Measurements from ENCODE around the gene FAR2.
A peak's percentile ranks its signal among the peaks of the same experiment; 100 is the strongest.

Gene FAR2

DNA sequence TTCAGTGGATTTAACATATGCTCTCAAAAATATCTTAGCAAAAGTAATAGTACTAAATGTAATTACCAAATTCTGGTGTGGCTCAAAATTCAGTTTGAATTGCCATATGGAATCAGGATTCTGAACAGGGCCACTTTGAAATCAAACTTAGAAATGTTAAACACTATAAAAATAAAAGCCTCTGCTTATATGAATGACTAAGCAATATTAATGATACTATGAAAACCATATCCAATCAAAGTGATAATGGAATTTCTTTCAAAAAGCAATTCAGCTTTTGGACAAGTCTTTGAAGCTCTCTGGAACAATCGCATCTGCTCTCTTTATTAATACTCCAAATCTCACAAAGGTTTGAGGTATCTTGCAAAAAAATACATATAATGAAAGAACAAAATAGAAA, 180.3 kb downstream of the FAR2 start:
- Histone ChIP-seq H3K27me3 (ENCODE audit: insufficient read depth, low read length) (no peaks in the 10 kb centered on the region), H3K4me3 (ENCODE audit: low read length) (no peak overlapping the region), H3K9me3 (ENCODE audit: low read length) (no peaks in the 10 kb centered on the region), H3K4me1 (ENCODE audit: insufficient read depth, low read length) (no peaks in the 10 kb centered on the region), H3K36me3 (ENCODE audit: insufficient read depth, low read length) (no peaks in the 10 kb centered on the region), H2AFZ (ENCODE audit: low read depth, low read length) (no peak overlapping the region)

DNA sequence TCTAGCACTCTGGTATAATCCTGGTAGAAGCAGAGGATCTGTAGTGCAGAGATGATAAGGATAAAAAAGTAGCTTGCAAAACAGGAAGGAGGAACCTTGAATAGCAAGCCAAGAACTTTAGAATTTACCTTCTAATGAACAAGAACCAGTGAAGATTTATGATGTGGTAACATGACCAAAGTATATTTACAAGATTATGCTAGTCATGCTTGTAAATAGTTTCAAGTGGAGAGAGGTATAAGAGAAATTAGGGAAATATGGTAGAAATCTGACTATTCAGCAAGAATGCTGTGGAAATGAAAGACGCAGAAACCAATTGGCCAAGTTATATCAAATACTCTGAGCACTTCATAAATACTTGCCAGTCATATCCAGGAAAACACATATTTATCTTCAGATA, 184.1 kb downstream of the FAR2 start:
- no peaks in the 10 kb centered on the region for H3K27me3 ChIP-seq (ENCODE audit: insufficient read depth, low read length)
- no peak overlapping the region for H3K4me3 ChIP-seq (ENCODE audit: low read length)
- no peak overlapping the region for H2AFZ ChIP-seq (ENCODE audit: low read depth, low read length)
- H3K9me3 ChIP-seq (ENCODE audit: low read length), result no peaks in the 10 kb centered on the region
- H3K4me1 ChIP-seq (ENCODE audit: insufficient read depth, low read length), result no peaks in the 10 kb centered on the region
- peaks cover 3% of the 10 kb centered on the region for H3K36me3 ChIP-seq (ENCODE audit: insufficient read depth, low read length)

DNA sequence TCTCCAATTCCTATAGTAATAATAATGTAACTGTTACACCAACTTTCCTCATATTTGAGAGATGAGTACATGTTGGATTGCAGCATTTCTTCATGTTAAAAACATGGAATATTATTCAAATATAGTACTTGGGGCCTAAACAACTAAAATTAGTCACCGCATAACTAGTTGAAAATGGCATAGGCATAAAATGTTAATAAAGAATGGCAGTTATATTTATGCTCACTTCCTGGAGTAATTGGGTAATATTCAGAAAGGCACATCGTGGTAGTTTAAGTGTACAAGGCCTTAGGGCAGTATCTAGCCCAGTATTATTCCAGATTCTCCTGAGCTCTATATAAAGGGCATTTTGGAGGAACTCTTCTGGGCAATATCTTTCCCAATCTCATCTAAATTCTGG, 185.9 kb downstream of the FAR2 start:
- H3K4me3 ChIP-seq (ENCODE audit: low read length), result no peak overlapping the region
- H3K27me3 ChIP-seq (ENCODE audit: insufficient read depth, low read length), result no peaks in the 10 kb centered on the region
- no peaks in the 10 kb centered on the region for H3K9me3 ChIP-seq (ENCODE audit: low read length)
- H3K4me1 ChIP-seq (ENCODE audit: insufficient read depth, low read length), result no peaks in the 10 kb centered on the region
- H3K36me3 ChIP-seq (ENCODE audit: insufficient read depth, low read length), result peaks cover 10% of the 10 kb centered on the region
- H2AFZ ChIP-seq (ENCODE audit: low read depth, low read length), result no peak overlapping the region

DNA sequence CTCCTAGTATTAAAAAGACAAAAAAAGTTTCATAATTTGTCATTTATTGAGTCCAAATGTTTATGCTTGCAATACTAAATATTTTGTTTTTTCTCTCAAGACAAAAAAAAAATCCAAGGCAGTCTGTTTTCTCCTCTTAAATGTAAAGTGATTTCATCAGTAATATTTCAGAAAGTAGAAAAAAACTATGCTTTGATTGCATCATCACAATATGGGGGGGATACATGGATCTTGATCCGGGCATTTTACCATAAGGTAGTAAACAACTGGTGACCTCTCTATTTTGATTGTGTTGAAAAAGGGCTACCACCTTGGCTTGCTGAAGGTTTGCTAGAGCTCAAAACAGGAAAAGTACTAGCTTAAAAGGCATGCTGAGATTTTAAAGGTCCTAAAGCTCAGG, 188.2 kb downstream of the FAR2 start:
- no peak overlapping the region for H2AFZ ChIP-seq (ENCODE audit: low read depth, low read length)

DNA sequence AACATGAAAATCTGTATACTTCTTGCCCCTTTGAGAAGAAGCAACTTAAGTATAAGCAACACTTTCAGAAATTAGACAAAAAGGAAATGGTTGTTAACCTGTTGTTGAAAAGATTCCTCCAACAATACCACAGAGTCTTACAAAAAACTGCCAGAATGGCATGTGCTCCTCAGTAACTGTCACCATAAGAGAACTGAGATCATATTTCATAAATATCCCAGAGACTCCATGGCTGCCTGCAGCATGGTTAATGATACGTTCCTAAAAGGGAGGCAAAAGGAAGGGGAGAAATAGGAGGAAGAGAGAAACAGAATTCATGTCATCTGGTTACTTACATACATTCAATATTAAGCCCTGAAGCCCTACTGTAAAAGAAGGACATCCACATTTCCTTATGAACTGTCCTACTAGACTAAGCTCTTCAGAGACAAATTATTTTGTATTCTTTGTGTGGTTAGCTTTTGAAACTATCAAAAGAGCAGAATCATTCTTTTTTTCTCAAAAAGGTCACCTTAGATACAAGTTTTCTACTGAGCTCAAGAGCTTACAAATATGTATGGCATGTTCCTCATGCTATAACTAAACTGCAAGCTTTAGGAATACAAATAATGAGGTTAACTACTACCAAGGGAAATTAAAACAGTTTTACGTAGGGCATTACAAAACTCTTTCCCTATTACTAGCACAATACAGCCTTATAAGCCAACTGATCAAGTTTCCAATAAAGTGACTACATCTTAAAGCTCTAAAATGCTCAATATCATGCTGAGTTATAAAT, 194.1 kb downstream of the FAR2 start:
- Histone ChIP-seq H3K4me1 (ENCODE audit: insufficient read depth, low read length) (no peaks in the 10 kb centered on the region), H3K27me3 (ENCODE audit: insufficient read depth, low read length) (no peaks in the 10 kb centered on the region), H3K4me3 (ENCODE audit: low read length) (no peak overlapping the region), H3K36me3 (ENCODE audit: insufficient read depth, low read length) (peaks cover 50% of the 10 kb centered on the region), H2AFZ (ENCODE audit: low read depth, low read length) (no peak overlapping the region), H3K9me3 (ENCODE audit: low read length) (no peaks in the 10 kb centered on the region)

More for the DNA sequence above, 188.2 kb downstream of the FAR2 start:
- Histone ChIP-seq H3K36me3 (ENCODE audit: insufficient read depth, low read length) (peaks cover 21% of the 10 kb centered on the region), H3K4me1 (ENCODE audit: insufficient read depth, low read length) (no peaks in the 10 kb centered on the region), H3K9me3 (ENCODE audit: low read length) (no peaks in the 10 kb centered on the region), H3K4me3 (ENCODE audit: low read length) (no peak overlapping the region), H3K27me3 (ENCODE audit: insufficient read depth, low read length) (no peaks in the 10 kb centered on the region)

DNA sequence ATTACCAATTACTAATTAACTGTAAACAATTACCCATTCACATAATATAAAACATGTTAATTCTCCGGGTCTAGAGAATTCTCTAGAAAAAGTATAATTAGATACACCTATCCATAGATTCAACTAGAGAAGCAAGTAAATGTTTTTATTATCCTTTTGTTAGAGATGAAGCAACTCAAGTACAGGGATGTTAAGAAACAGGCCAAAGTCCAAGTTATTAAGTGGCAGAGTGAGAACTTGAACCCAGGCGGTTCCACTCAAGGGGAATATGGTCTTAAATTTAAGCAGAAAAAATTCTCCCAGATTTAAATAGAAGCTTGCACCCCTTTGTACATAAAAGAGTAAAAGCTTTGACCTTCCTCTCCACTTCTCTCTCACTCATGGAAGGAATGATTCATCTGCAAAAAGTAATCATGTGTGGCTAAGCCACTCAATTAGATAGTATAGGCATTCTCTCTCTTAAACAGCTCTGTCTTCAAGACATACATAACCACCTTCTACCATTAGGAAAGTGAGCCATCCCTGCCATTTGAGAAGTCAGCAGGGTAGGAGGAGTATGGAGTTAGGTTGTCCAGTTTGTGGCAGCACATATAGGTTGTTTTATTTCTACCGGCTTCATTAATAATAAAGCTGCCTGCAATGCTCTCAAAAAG, 197.8 kb downstream of the FAR2 start:
- Histone ChIP-seq H3K4me3 (ENCODE audit: low read length) (no peak overlapping the region), H3K4me1 (ENCODE audit: insufficient read depth, low read length) (no peaks in the 10 kb centered on the region), H3K36me3 (ENCODE audit: insufficient read depth, low read length) (peaks cover 47% of the 10 kb centered on the region), H2AFZ (ENCODE audit: low read depth, low read length) (no peak overlapping the region), H3K27me3 (ENCODE audit: insufficient read depth, low read length) (no peaks in the 10 kb centered on the region), H3K9me3 (ENCODE audit: low read length) (no peaks in the 10 kb centered on the region)

DNA sequence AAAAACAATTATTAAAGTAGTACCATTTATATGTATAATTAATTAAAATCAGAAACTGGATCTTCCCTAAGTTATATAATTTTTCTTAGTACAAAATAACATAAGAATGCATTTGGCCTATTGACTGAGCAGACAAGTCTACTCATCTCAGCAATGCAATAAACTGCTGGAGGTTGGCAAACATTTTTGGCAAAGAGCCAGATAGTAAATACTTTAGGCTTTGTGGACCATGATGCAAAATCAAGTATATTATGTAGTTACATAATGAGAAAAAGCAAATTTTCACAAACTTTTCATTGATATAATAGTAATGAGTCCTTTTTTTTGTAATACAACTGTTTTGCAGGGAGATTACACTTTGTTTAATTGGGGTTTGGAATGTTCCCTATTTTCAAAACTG, 201.0 kb downstream of the FAR2 start:
- Histone ChIP-seq H3K4me1 (ENCODE audit: insufficient read depth, low read length) (no peaks in the 10 kb centered on the region), H2AFZ (ENCODE audit: low read depth, low read length) (no peak overlapping the region), H3K36me3 (ENCODE audit: insufficient read depth, low read length) (peaks cover 51% of the 10 kb centered on the region), H3K9me3 (ENCODE audit: low read length) (no peaks in the 10 kb centered on the region), H3K27me3 (ENCODE audit: insufficient read depth, low read length) (no peaks in the 10 kb centered on the region), H3K4me3 (ENCODE audit: low read length) (no peak overlapping the region)

DNA sequence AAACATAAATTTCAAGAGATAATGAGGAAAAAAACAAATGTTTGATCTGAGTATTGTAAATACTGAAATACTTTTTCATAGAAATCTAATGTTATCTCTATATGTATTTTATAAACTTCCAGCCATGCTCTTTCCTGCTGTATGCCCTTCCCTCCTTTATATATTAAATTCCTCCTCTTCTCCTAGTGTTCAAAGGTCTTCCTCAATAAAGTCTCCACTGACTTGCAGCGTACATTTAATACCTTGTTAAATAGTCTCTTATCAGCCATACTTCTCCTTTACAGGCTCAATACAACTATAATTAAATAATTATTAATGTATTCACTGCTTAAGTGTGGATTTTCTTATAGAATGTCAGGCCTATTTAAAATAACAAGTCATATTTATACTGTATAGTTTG, 205.9 kb downstream of the FAR2 start:
- no peak overlapping the region for H2AFZ ChIP-seq (ENCODE audit: low read depth, low read length)
- peaks cover 44% of the 10 kb centered on the region for H3K36me3 ChIP-seq (ENCODE audit: insufficient read depth, low read length)
- H3K4me3 ChIP-seq (ENCODE audit: low read length), result no peak overlapping the region
- no peaks in the 10 kb centered on the region for H3K4me1 ChIP-seq (ENCODE audit: insufficient read depth, low read length)
- no peaks in the 10 kb centered on the region for H3K27me3 ChIP-seq (ENCODE audit: insufficient read depth, low read length)
- no peaks in the 10 kb centered on the region for H3K9me3 ChIP-seq (ENCODE audit: low read length)

DNA sequence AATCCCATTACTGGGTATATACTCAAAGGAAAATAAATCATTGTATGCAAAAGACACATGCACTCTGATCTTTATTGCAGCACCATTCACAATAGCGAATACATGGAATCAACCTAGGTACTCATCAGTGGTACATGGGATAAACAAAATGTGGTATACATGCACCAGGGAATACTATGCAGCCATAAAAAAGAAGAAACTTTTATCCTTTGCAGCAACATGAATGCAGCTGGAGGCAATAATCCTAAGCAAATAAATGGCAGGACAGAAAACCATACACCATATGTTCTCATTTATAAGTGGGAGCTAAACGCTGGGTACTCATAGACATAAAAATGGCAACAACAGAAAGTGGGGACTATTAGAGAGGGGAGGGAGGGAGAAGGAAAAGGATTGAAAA, 216.0 kb downstream of the FAR2 start:
- Histone ChIP-seq H3K36me3 (ENCODE audit: insufficient read depth, low read length) (peaks cover 53% of the 10 kb centered on the region), H2AFZ (ENCODE audit: low read depth, low read length) (no peak overlapping the region), H3K9me3 (ENCODE audit: low read length) (no peaks in the 10 kb centered on the region), H3K4me3 (ENCODE audit: low read length) (no peak overlapping the region), H3K27me3 (ENCODE audit: insufficient read depth, low read length) (no peaks in the 10 kb centered on the region), H3K4me1 (ENCODE audit: insufficient read depth, low read length) (no peaks in the 10 kb centered on the region)

DNA sequence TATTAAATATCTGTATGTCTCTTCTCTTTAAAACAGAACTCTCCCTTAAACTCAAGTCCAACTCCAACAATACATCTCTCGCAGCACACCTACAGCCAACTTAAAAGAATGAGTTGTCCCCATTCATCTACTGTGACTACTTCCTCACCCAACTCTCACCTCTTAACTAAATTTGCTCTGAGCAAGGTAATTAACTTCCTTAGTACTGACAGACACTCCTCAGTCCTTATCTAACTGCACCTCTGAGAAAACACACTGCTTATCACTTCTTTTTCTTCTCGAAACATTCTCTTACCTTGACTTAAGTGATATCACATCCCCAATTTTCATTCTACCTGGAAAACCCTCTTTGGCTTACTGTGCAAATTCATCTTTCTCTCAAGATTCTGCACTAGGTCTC, 224.9 kb downstream of the FAR2 start:
- no peak overlapping the region for H3K4me3 ChIP-seq (ENCODE audit: low read length)
- no peaks in the 10 kb centered on the region for H3K27me3 ChIP-seq (ENCODE audit: insufficient read depth, low read length)
- H3K36me3 ChIP-seq (ENCODE audit: insufficient read depth, low read length), result peaks cover 21% of the 10 kb centered on the region
- no peaks in the 10 kb centered on the region for H3K9me3 ChIP-seq (ENCODE audit: low read length)
- no peaks in the 10 kb centered on the region for H3K4me1 ChIP-seq (ENCODE audit: insufficient read depth, low read length)
- no peak overlapping the region for H2AFZ ChIP-seq (ENCODE audit: low read depth, low read length)

DNA sequence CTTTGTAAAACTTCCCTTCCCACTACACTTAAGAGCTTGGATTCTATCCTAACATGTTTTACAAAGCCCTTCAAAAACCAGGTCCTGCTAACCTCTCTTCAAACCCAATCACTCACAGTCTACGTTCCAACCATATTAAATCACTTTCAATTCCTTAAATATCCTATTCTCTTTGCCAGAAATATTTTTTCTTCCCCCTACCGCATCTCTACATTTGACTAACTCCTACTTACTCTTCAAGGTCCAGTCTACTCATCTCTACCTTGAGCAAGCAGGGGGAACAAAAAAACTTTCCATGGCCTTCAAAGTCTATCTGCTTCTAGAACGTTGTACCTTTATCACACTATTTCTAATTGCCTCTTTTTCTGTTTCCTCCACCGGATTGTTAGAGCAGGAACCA, 225.8 kb downstream of the FAR2 start:
- no peak overlapping the region for H2AFZ ChIP-seq (ENCODE audit: low read depth, low read length)
- peaks cover 13% of the 10 kb centered on the region for H3K36me3 ChIP-seq (ENCODE audit: insufficient read depth, low read length)

DNA sequence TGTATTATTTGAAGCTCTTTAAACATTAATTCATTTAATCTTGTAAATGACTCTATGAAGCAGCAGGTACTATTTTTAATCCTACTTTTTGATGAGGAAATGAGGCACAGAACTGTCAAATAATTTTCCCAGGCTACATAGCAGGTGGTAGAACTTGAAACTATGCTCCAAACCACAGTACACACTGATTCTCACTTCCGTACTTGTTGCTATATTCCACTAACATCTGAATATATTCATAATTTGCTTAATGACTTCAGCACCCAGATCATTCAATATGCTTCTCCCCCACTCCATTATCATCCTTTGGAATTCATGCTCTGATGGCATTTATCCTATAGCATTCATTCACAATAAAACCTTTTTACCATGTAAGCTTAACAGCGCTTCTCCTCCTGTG, 227.0 kb downstream of the FAR2 start:
- H3K4me3 ChIP-seq (ENCODE audit: low read length), result no peak overlapping the region
- H3K9me3 ChIP-seq (ENCODE audit: low read length), result no peaks in the 10 kb centered on the region

More for the DNA sequence above, 225.8 kb downstream of the FAR2 start:
- Histone ChIP-seq H3K27me3 (ENCODE audit: insufficient read depth, low read length) (no peaks in the 10 kb centered on the region), H3K4me1 (ENCODE audit: insufficient read depth, low read length) (peaks cover 8% of the 10 kb centered on the region), H3K9me3 (ENCODE audit: low read length) (no peaks in the 10 kb centered on the region), H3K4me3 (ENCODE audit: low read length) (no peak overlapping the region)

DNA sequence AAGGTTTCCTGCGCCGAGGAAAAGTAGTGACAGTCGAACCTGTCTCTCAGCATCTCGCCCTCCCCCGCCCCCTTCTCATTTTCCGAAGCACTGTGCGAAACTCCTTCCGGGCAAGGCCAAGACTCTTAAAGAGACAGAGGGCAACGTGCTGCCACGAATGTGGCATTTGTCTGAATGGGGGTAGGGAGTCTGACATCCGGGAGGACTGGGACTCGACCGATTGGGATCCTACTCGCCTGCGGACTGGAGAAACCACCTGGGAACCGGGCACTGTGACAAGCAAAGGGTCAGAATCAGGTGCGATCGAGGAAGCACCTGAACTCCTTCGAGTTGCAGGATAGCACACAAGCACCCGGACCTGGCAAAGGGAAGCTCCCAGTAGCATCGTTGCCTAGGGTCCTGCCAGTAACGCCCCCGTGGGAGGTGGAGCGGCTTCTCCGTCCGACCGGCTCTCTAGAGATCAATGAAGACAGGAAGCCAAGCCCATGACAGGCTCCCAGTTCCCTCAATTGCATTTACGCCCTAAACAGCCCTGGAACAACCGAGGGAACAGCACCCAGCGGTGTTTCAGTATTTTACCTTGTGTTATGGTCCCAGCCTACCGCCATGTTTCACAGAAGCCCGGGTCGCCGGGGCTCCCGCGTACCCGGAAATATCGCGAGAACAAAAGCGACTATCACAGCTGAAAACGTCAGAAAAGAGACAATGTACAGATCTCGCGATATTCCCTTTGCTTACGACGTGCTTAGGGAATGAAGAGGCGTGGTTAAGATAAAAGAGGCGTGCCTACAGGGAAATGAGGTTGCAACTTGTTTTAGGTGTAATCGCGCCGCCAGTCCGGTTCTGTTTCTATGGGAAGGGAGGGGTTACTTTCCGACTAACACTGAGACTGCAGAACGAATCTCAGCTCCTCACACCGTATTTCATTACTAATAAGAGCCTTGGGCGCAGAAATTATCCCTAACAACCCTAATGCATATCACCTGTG, 231.8 kb downstream of the FAR2 start, which contains the start of gene ERGIC2:
ERGIC2 (minus strand) TSS at position 637 of the 988 bp plus-strand sequence. CDS start 9,539 bp downstream, outside the sequence.
- H2AFZ ChIP-seq (ENCODE audit: low read depth, low read length), result peak within 1 kb of the TSS; percentile 87
- no peaks in the 10 kb centered on the region for H3K9me3 ChIP-seq (ENCODE audit: low read length)
- peaks cover 12% of the 10 kb centered on the region for H3K4me1 ChIP-seq (ENCODE audit: insufficient read depth, low read length)
- peak within 1 kb of the TSS; percentile 80 for H3K4me3 ChIP-seq (ENCODE audit: low read length)
- H3K36me3 ChIP-seq (ENCODE audit: insufficient read depth, low read length), result peaks cover 7% of the 10 kb centered on the region
- H3K27me3 ChIP-seq (ENCODE audit: insufficient read depth, low read length), result no peaks in the 10 kb centered on the region

More for the DNA sequence above, 227.0 kb downstream of the FAR2 start:
- Histone ChIP-seq H3K27me3 (ENCODE audit: insufficient read depth, low read length) (no peaks in the 10 kb centered on the region), H3K4me1 (ENCODE audit: insufficient read depth, low read length) (peaks cover 12% of the 10 kb centered on the region), H2AFZ (ENCODE audit: low read depth, low read length) (no peak overlapping the region), H3K36me3 (ENCODE audit: insufficient read depth, low read length) (peaks cover 11% of the 10 kb centered on the region)
